GM10847 (cell line): ENCODE results near the gene LRFN4.

Experiments
- POLR2A ChIP-seq: IDR thresholded peaks from 2 replicates; pipeline ENCODE4 v1.6.1; 2011; ENCODE audit not compliant: insufficient read length; ENCODE audit errors: extremely low read depth

Gene LRFN4

GRCh38 chr11:66910016-66910415 lies 53.2 kb downstream of the LRFN4 start:
- no peak for TF ChIP-seq POLR2A
